ENCODE results near the gene SLC12A7. TPM values are rescaled to one million over a fixed set of nuclear protein-coding genes. Genes with fewer than 3 reads are reported as not detected.

Gene SLC12A7
- total RNA-seq, 1 donor from 2014 or later, result 49.5 TPM

GRCh38 chr5:1075931-1076330 is 35.9 kb downstream of the SLC12A7 start:
- no peak for TF ChIP-seq CTCF (IDR thresholded peaks at IDR 0.05)
- intact Hi-C loops (cut with DNase I), result no loop called here

GRCh38 chr5:1075555-1075881 is 36.3 kb downstream of the SLC12A7 start:
- Histone ChIP-seq H3K27me3 (ENCODE audit: low read depth) (no peaks in the 10 kb centered on the region), H3K27ac (no peak overlapping the region), H3K4me3 (no peak overlapping the region), H3K9me3 (no peaks in the 10 kb centered on the region), H3K36me3 (peaks cover 67% of the 10 kb centered on the region), H3K4me1 (no peaks in the 10 kb centered on the region)
- DNase-seq (no peak), ATAC-seq (no peak)
- intact Hi-C loops (cut with DNase I), result no loop called here
- no peak for TF ChIP-seq CTCF (IDR thresholded peaks at IDR 0.05)

More at GRCh38 chr5:1075931-1076330, 35.9 kb downstream of the SLC12A7 start:
- ATAC-seq, result peak; percentile 4 to 9
- H3K4me3 ChIP-seq, result no peak overlapping the region
- H3K27ac ChIP-seq, result no peak overlapping the region
- H3K9me3 ChIP-seq, result no peaks in the 10 kb centered on the region
- H3K27me3 ChIP-seq (ENCODE audit: low read depth), result no peaks in the 10 kb centered on the region
- peaks cover 71% of the 10 kb centered on the region for H3K36me3 ChIP-seq
- no peaks in the 10 kb centered on the region for H3K4me1 ChIP-seq
- no peak for DNase-seq

- intact Hi-C loops (cut with DNase I), result no loop called here
- TF ChIP-seq CTCF (IDR thresholded peaks at IDR 0.05), result no peak
- H3K4me3 ChIP-seq, result no peak overlapping the region
- no peaks in the 10 kb centered on the region for H3K4me1 ChIP-seq
- no peaks in the 10 kb centered on the region for H3K9me3 ChIP-seq
- ATAC-seq (peak; percentile 11 to 32), DNase-seq (no peak)
- H3K27me3 ChIP-seq (ENCODE audit: low read depth), result no peaks in the 10 kb centered on the region
- peaks cover 63% of the 10 kb centered on the region for H3K36me3 ChIP-seq
- H3K27ac ChIP-seq, result no peak overlapping the region
Observed at GRCh38 chr5:1074816-1075554, 36.9 kb downstream of the SLC12A7 start.

GRCh38 chr5:1074226-1074625 is 37.6 kb downstream of the SLC12A7 start:
- H3K36me3 ChIP-seq, result peaks cover 65% of the 10 kb centered on the region
- TF ChIP-seq CTCF (IDR thresholded peaks at IDR 0.05), result no peak
- intact Hi-C loops (cut with DNase I), result no loop called here
- H3K27ac ChIP-seq, result no peak overlapping the region
- H3K4me1 ChIP-seq, result no peaks in the 10 kb centered on the region
- ATAC-seq (peak; percentile 3 to 36), DNase-seq (no peak)
- no peaks in the 10 kb centered on the region for H3K27me3 ChIP-seq (ENCODE audit: low read depth)
- no peak overlapping the region for H3K4me3 ChIP-seq
- no peaks in the 10 kb centered on the region for H3K9me3 ChIP-seq

- no peak for DNase-seq
- ATAC-seq, result no peak
- TF ChIP-seq CTCF (IDR thresholded peaks at IDR 0.05), result no peak
- H3K9me3 ChIP-seq, result no peaks in the 10 kb centered on the region
- H3K27me3 ChIP-seq (ENCODE audit: low read depth), result no peaks in the 10 kb centered on the region
- intact Hi-C loops (cut with DNase I), result no loop called here
- no peaks in the 10 kb centered on the region for H3K4me1 ChIP-seq
- no peak overlapping the region for H3K27ac ChIP-seq
- peaks cover 65% of the 10 kb centered on the region for H3K36me3 ChIP-seq
- no peak overlapping the region for H3K4me3 ChIP-seq
Observed at GRCh38 chr5:1073239-1074102, 38.4 kb downstream of the SLC12A7 start.
